ENCODE data around the gene MYG1. TPM values are rescaled to one million over a fixed set of nuclear protein-coding genes. Genes with fewer than 3 reads are reported as not detected.

The MYG1 gene
- total and polyA plus RNA-seq, 9 donors, result 34.7 to 47.5 (median 37.4) TPM

GRCh38 chr12:53298164-53298563 lies 1.3 kb upstream of the MYG1 start:
- no peaks in the 10 kb centered on the region for H3K9me3 ChIP-seq (replicated peaks; ENCODE audit: control insufficient read depth, low read depth, low read length)
- DNase-seq, result no peak
- no peak overlapping the region for H3K27ac ChIP-seq (ENCODE audit: low read length)
- peaks cover 31% of the 10 kb centered on the region for H3K4me1 ChIP-seq (ENCODE audit: control insufficient read depth, insufficient read depth, low read length)
- no CpG with 5 or more reads among the region's 5 CpGs for WGBS (ENCODE audit: insufficient coverage)
- no peaks in the 10 kb centered on the region for H3K27me3 ChIP-seq (ENCODE audit: control insufficient read depth, insufficient read depth, low read length)
- H3K36me3 ChIP-seq (ENCODE audit: control insufficient read depth, insufficient read depth, low read length), result peaks cover 32% of the 10 kb centered on the region
- H3K4me3 ChIP-seq (ENCODE audit: low read length), result no peak overlapping the region

GRCh38 chr12:53299101-53299453 lies 418 bp upstream of the MYG1 start:
- peak overlapping the region; percentile 91 for H3K4me3 ChIP-seq (ENCODE audit: low read length)
- peaks cover 31% of the 10 kb centered on the region for H3K4me1 ChIP-seq (ENCODE audit: control insufficient read depth, insufficient read depth, low read length)
- H3K36me3 ChIP-seq (ENCODE audit: control insufficient read depth, insufficient read depth, low read length), result peaks cover 37% of the 10 kb centered on the region
- DNase-seq, result peak; percentile 89
- no peaks in the 10 kb centered on the region for H3K27me3 ChIP-seq (ENCODE audit: control insufficient read depth, insufficient read depth, low read length)
- H3K27ac ChIP-seq (ENCODE audit: low read length), result peak overlapping the region; percentile 81
- WGBS (ENCODE audit: insufficient coverage), result 56% methylated on average over 1 of the region's 5 CpGs
- no peaks in the 10 kb centered on the region for H3K9me3 ChIP-seq (replicated peaks; ENCODE audit: control insufficient read depth, low read depth, low read length)

GRCh38 chr12:53300187-53300586 lies 692 bp downstream of the MYG1 start:
- no peaks in the 10 kb centered on the region for H3K27me3 ChIP-seq (ENCODE audit: control insufficient read depth, insufficient read depth, low read length)
- WGBS (ENCODE audit: insufficient coverage), result 3% methylated on average over 12 of the region's 12 CpGs
- peaks cover 39% of the 10 kb centered on the region for H3K36me3 ChIP-seq (ENCODE audit: control insufficient read depth, insufficient read depth, low read length)
- H3K9me3 ChIP-seq (replicated peaks; ENCODE audit: control insufficient read depth, low read depth, low read length), result no peaks in the 10 kb centered on the region
- peaks cover 25% of the 10 kb centered on the region for H3K4me1 ChIP-seq (ENCODE audit: control insufficient read depth, insufficient read depth, low read length)
- H3K27ac ChIP-seq (ENCODE audit: low read length), result peak overlapping the region; percentile 81
- peak overlapping the region; percentile 91 for H3K4me3 ChIP-seq (ENCODE audit: low read length)
- DNase-seq, result no peak

GRCh38 chr12:53302903-53303302 lies 3.4 kb downstream of the MYG1 start:
- Histone ChIP-seq H3K36me3 (ENCODE audit: control insufficient read depth, insufficient read depth, low read length) (peaks cover 56% of the 10 kb centered on the region), H3K4me3 (ENCODE audit: low read length) (no peak overlapping the region), H3K27me3 (ENCODE audit: control insufficient read depth, insufficient read depth, low read length) (no peaks in the 10 kb centered on the region), H3K4me1 (ENCODE audit: control insufficient read depth, insufficient read depth, low read length) (peaks cover 15% of the 10 kb centered on the region), H3K27ac (ENCODE audit: low read length) (no peak overlapping the region), H3K9me3 (replicated peaks; ENCODE audit: control insufficient read depth, low read depth, low read length) (no peaks in the 10 kb centered on the region)
- 94% methylated on average over 3 of the region's 5 CpGs for WGBS (ENCODE audit: insufficient coverage)
- DNase-seq, result no peak

GRCh38 chr12:53306826-53307225 lies 7.3 kb downstream of the MYG1 start:
- Histone ChIP-seq H3K27me3 (ENCODE audit: control insufficient read depth, insufficient read depth, low read length) (no peaks in the 10 kb centered on the region), H3K27ac (ENCODE audit: low read length) (no peak overlapping the region), H3K9me3 (replicated peaks; ENCODE audit: control insufficient read depth, low read depth, low read length) (no peaks in the 10 kb centered on the region), H3K4me1 (ENCODE audit: control insufficient read depth, insufficient read depth, low read length) (no peaks in the 10 kb centered on the region), H3K4me3 (ENCODE audit: low read length) (no peak overlapping the region), H3K36me3 (ENCODE audit: control insufficient read depth, insufficient read depth, low read length) (peaks cover 78% of the 10 kb centered on the region)
- no peak for DNase-seq
- 97% methylated on average over 10 of the region's 10 CpGs for WGBS (ENCODE audit: insufficient coverage)

GRCh38 chr12:53308276-53308675 lies 8.8 kb downstream of the MYG1 start:
- 78% methylated on average over 2 of the region's 4 CpGs for WGBS (ENCODE audit: insufficient coverage)
- Histone ChIP-seq H3K27ac (ENCODE audit: low read length) (no peak overlapping the region), H3K36me3 (ENCODE audit: control insufficient read depth, insufficient read depth, low read length) (peaks cover 66% of the 10 kb centered on the region)

GRCh38 chr12:53313996-53314395 lies 14.5 kb downstream of the MYG1 start:
- DNase-seq, result no peak

More at GRCh38 chr12:53308276-53308675, 8.8 kb downstream of the MYG1 start:
- Histone ChIP-seq H3K4me1 (ENCODE audit: control insufficient read depth, insufficient read depth, low read length) (no peaks in the 10 kb centered on the region), H3K27me3 (ENCODE audit: control insufficient read depth, insufficient read depth, low read length) (no peaks in the 10 kb centered on the region), H3K4me3 (ENCODE audit: low read length) (no peak overlapping the region), H3K9me3 (replicated peaks; ENCODE audit: control insufficient read depth, low read depth, low read length) (no peaks in the 10 kb centered on the region)
- no peak for DNase-seq

GRCh38 chr12:53320352-53321195 lies 21.1 kb downstream of the MYG1 start:
- H3K4me1 ChIP-seq (ENCODE audit: control insufficient read depth, insufficient read depth, low read length), result peaks cover 20% of the 10 kb centered on the region
- no peak for DNase-seq
- 18% methylated on average over 5 of the region's 10 CpGs for WGBS (ENCODE audit: insufficient coverage)
- peak overlapping the region; percentile 97 for H3K27ac ChIP-seq (ENCODE audit: low read length)
- peak overlapping the region; percentile 66 for H3K4me3 ChIP-seq (ENCODE audit: low read length)
- H3K27me3 ChIP-seq (ENCODE audit: control insufficient read depth, insufficient read depth, low read length), result no peaks in the 10 kb centered on the region
- H3K36me3 ChIP-seq (ENCODE audit: control insufficient read depth, insufficient read depth, low read length), result peaks cover 27% of the 10 kb centered on the region
- no peaks in the 10 kb centered on the region for H3K9me3 ChIP-seq (replicated peaks; ENCODE audit: control insufficient read depth, low read depth, low read length)

More at GRCh38 chr12:53313996-53314395, 14.5 kb downstream of the MYG1 start:
- H3K27me3 ChIP-seq (ENCODE audit: control insufficient read depth, insufficient read depth, low read length), result no peaks in the 10 kb centered on the region
- H3K4me3 ChIP-seq (ENCODE audit: low read length), result no peak overlapping the region
- H3K27ac ChIP-seq (ENCODE audit: low read length), result no peak overlapping the region
- H3K4me1 ChIP-seq (ENCODE audit: control insufficient read depth, insufficient read depth, low read length), result no peaks in the 10 kb centered on the region
- H3K9me3 ChIP-seq (replicated peaks; ENCODE audit: control insufficient read depth, low read depth, low read length), result no peaks in the 10 kb centered on the region
- peaks cover 55% of the 10 kb centered on the region for H3K36me3 ChIP-seq (ENCODE audit: control insufficient read depth, insufficient read depth, low read length)
- 91% methylated on average over 1 of the region's 3 CpGs for WGBS (ENCODE audit: insufficient coverage)

- Histone ChIP-seq H3K27ac (ENCODE audit: low read length) (peak overlapping the region; percentile 95), H3K9me3 (replicated peaks; ENCODE audit: control insufficient read depth, low read depth, low read length) (no peaks in the 10 kb centered on the region), H3K36me3 (ENCODE audit: control insufficient read depth, insufficient read depth, low read length) (peaks cover 9% of the 10 kb centered on the region), H3K27me3 (ENCODE audit: control insufficient read depth, insufficient read depth, low read length) (peaks cover 12% of the 10 kb centered on the region), H3K4me1 (ENCODE audit: control insufficient read depth, insufficient read depth, low read length) (peaks cover 26% of the 10 kb centered on the region), H3K4me3 (ENCODE audit: low read length) (peak overlapping the region; percentile 80)
- peak; percentile 45 for DNase-seq
- 45% methylated on average over 10 of the region's 28 CpGs for WGBS (ENCODE audit: insufficient coverage)
Measured at GRCh38 chr12:53324113-53324778, 24.8 kb downstream of the MYG1 start.

- Histone ChIP-seq H3K4me1 (ENCODE audit: control insufficient read depth, insufficient read depth, low read length) (peaks cover 26% of the 10 kb centered on the region), H3K27ac (ENCODE audit: low read length) (peak overlapping the region; percentile 95), H3K9me3 (replicated peaks; ENCODE audit: control insufficient read depth, low read depth, low read length) (no peaks in the 10 kb centered on the region), H3K27me3 (ENCODE audit: control insufficient read depth, insufficient read depth, low read length) (peaks cover 12% of the 10 kb centered on the region), H3K36me3 (ENCODE audit: control insufficient read depth, insufficient read depth, low read length) (peaks cover 6% of the 10 kb centered on the region), H3K4me3 (ENCODE audit: low read length) (peak overlapping the region; percentile 80)
- DNase-seq, result peak; percentile 97
- under 1% methylated on average over 53 of the region's 69 CpGs for WGBS (ENCODE audit: insufficient coverage)
Measured at GRCh38 chr12:53324779-53325510, 25.4 kb downstream of the MYG1 start.

Data from muscle of leg (tissue), 11 donors.